Suppressor macrophage treated with lipopolysaccharide for 1 hour (primary cell): ENCODE data around the gene MAST4.
"Not testable (repeated sequence)": the region's sequence is repeated elsewhere in the genome, so short reads cannot be mapped to it uniquely, and the experiment has no call there.

Experiments
- DNase-seq, 3 donors: peaks; one replicate each; pipeline ENCODE4 v3.0.0-alpha.2; 2020 to 2022

MAST4 gene

GRCh38 chr5:67146574-67146973 is 550.4 kb downstream of the MAST4 start:
- DNase-seq: peak; percentile 43 to 75 (median 71)

GRCh38 chr5:67146981-67147380 is 550.8 kb downstream of the MAST4 start:
- no peak for DNase-seq

- peak in 1 of 3 donors; percentile 33 for DNase-seq
These were observed 551.6 kb downstream of the MAST4 start for GRCh38 chr5:67147760-67148159.

GRCh38 chr5:67149057-67149950 is 553.1 kb downstream of the MAST4 start:
- no peak for DNase-seq

GRCh38 chr5:67149951-67150523 is 553.8 kb downstream of the MAST4 start:
- DNase-seq: peak; percentile 27 to 35 (median 33)

GRCh38 chr5:67152400-67152799 is 556.2 kb downstream of the MAST4 start:
- DNase-seq: no peak

- no peak for DNase-seq
These were observed 557.1 kb downstream of the MAST4 start for GRCh38 chr5:67153292-67153691.

GRCh38 chr5:67154556-67155206 is 558.5 kb downstream of the MAST4 start:
- DNase-seq: no peak

- peak; percentile 45 to 51 (median 50) for DNase-seq
These were observed 560.9 kb downstream of the MAST4 start for GRCh38 chr5:67156976-67157583.

GRCh38 chr5:67160272-67160671 is 564.1 kb downstream of the MAST4 start:
- no peak for DNase-seq

- no peak for DNase-seq
These were observed 564.8 kb downstream of the MAST4 start for GRCh38 chr5:67160985-67161384.

GRCh38 chr5:67161767-67162166 is 565.6 kb downstream of the MAST4 start:
- DNase-seq: no peak

GRCh38 chr5:67163231-67163756 is 567.1 kb downstream of the MAST4 start:
- DNase-seq: no peak

- no peak for DNase-seq
These were observed 567.8 kb downstream of the MAST4 start for GRCh38 chr5:67163863-67164595.

- DNase-seq: no peak
These were observed 568.8 kb downstream of the MAST4 start for GRCh38 chr5:67164856-67165525.

- peak; percentile 92 to 94 (median 94) for DNase-seq
These were observed 569.6 kb downstream of the MAST4 start for GRCh38 chr5:67165526-67166459.

GRCh38 chr5:67166460-67167285 is 570.5 kb downstream of the MAST4 start:
- DNase-seq: peak; percentile 69 to 77 (median 71)

GRCh38 chr5:67168069-67168468 is 571.9 kb downstream of the MAST4 start:
- no peak for DNase-seq

- peak; percentile 44 to 59 (median 58) for DNase-seq
These were observed 574.6 kb downstream of the MAST4 start for GRCh38 chr5:67170767-67171166.

- not testable (repeated sequence) for DNase-seq
These were observed 577.2 kb downstream of the MAST4 start for GRCh38 chr5:67173351-67173750.
